HG02571 (cell line): ENCODE measurements around the gene ABHD4.
"Not testable (repeated sequence)": the region's sequence is repeated elsewhere in the genome, so short reads cannot be mapped to it uniquely, and the experiment has no call there.

Experiments
- ATAC-seq: cut with Tn5 transposase; IDR thresholded peaks from one replicate; pipeline ENCODE4 v1.9.1; 2021; ENCODE audit warnings: mild to moderate bottlenecking, moderate library complexity; ENCODE audit not compliant: unreplicated experiment

The ABHD4 gene

DNA sequence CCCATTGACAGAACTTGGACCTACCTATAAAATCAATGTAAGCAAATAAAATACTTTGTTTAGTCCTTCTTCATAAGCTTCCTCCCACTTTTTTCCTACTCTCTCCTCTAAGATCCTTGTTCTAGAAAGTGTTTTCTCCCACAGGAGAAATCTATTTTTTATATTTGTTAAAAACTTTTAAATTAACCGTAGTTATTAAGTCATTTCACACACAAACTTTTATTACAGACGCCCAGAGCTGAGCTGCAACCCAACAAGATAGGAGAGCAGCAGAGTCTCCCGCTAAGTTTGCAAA is 36.8 kb upstream of the ABHD4 start:
- ATAC-seq = no peak

DNA sequence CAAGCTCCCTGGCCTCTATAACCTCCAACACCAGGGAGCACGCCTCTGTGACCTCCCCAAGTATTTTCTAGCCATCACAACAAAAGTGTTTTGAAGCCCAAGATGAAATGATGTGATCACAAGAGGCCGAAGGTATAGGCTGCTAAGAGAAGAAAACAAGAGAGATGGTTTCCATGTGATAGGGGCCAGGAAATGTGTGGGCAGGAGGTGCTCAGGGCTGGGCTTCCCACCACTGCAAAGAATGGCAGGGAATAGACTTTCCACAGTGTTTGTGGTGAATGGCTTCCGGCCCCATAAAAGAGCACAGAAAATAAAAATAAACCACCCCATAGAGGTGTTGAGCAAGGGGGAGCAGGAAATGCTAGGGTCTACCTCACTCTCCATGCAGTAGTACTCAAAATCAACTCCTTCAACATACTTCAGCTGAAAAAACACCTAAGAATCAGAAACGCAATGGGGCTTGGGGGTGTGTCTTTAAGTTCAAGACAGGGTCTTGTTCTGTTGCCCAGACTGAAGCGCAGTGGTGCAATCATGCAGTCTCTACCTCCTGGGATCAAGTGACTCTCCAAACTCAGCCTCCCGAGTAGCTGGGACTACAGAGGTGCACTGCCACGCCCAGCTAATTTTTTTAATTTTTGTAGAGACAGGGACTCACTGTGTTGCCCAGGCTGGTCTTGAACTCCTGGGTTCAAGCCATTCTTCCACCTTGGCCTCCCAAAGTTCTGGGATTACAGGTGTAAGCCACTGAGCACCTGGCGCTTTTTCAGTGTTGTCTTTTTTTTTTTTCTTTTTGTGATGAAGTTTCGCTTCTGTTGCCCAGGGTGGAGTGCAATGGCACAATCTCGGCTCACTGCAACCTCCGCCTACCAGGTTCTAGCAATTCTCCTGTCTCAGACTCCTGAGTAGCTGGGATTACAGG is 36.2 kb upstream of the ABHD4 start:
- ATAC-seq = no peak

DNA sequence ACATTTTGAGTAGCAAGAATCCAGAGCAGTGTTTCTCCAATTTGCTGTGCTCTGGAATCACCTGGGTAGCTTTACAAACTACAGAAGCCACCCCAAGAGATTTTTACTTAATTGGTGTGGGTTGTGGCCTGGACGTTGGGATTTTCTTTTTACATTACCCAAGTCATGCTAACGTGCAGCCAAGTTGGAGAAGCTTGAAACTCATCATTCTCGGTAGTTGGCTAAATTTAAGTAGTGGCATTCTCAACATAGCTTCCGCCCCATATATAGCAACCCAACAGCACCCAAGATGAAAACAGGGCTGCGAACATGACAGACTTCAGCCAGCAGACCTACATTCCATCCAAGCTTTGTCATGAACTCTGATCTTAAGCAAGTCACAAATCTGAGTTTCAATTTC is 34.1 kb upstream of the ABHD4 start:
- ATAC-seq = peak; percentile 38

- ATAC-seq = no peak
Measured at GRCh38 chr14:22564463-22564862, 33.6 kb upstream of the ABHD4 start.

- ATAC-seq = peak; percentile 31
Measured at GRCh38 chr14:22565391-22565945, 32.6 kb upstream of the ABHD4 start.

DNA sequence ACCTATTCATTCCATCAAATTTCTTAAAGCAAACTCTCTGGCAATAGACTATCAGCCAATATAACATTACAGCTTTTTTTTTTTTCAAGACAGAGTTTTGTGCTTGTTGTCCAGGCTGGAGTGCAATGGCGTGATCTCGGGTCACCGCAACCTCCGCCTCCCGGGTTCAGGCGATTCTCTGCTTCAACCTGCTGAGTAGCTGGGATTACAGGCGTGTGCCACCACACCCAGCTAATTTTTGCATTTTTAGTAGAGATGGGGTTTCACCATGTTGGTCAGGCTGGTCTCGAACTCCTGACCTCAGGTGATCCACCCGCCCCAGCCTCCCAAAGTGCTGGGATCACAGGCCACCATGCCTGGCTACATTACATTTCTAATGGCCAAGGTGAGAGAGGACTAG is 31.8 kb upstream of the ABHD4 start:
- ATAC-seq = not testable (repeated sequence)

- no peak for ATAC-seq
Measured at GRCh38 chr14:22566845-22567244, 31.3 kb upstream of the ABHD4 start.

DNA sequence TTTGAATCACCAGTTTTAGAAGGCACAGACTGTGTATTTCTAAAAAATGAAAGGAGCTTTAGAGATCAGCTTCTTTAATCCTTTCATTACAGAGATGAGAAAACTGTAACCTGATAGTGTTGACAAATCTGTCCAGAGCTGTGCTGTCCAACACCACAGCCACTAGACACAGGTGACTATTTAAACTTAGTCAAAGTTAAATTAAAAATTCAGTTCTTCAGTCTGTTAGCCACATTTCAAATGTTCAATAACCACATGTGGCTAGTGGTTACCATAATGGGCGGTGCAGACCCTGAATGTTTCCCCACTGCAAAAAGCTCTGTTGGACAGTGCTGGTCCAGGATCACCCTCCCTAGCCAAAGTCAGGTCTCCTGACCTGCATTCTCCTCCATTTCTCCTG is 30.7 kb upstream of the ABHD4 start:
- ATAC-seq = no peak

DNA sequence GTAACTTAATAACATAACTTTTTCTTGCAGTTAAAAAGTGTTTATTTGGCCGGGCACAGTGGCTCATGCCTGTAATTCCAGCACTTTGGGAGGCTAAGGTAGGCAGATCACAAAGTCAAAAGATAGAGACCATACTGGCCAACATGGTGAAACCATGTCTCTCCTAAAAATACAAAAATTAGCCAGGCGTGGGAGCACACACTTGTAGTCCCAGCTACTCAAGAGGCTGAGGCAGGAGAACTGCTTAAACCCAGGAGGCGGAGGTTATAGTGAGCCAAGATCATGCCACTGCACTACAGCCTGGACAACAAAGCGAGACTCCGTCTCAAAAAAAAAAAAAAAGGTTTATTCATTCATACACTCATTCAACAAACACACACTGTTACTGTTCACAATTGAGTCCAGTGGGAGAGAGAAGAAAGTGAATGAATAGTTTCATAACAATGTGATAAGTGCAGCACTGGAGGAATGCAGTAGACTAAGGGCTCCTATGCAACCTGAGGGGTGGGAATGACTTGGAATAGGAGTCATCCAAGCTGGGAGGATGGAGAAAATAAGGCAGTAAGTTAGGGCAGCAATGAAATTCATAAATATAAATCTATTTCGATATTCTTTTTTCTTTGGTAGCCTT is 28.9 kb upstream of the ABHD4 start:
- no peak for ATAC-seq

GRCh38 chr14:22569737-22570131 is 28.4 kb upstream of the ABHD4 start:
- no peak for ATAC-seq

DNA sequence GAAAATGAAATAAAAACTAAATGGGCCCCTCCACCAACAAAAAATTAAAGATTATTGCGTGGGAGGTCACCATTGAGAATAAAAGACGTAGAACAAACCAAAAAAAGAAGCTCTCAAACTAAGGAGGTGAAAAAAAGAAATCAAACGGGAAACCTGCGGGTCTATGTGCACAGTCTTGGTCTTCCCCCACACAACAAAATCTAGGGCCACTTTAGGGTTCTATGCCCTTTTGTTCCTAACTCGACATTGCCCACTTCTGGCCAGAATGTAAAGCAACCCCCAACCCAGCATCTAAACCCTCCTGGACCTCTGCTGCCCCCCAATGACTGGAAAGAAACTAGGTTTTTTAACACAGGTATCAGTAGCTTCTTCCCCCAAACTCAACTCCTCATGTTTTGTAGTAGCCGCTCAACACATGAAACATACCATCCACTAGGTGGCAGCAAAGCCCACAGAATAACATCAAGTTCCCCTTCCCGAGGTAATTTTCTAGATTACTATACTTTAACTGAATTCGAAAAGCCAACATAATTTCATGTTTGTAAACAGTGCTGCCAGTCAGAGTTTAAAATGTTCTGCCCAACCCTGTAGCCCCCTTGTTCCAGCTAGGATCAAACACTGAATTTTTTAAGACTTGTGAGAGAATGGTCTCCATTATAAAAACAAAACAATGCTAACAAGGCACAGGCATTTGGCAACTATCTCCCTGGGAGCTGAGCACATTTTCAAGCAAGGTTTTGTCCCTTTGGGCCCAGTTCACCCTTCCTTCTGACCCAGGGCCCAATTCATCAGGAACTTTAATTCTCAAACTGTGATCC is 27.8 kb upstream of the ABHD4 start:
- peak; percentile 66 for ATAC-seq

- ATAC-seq = no peak
Measured at GRCh38 chr14:22572562-22573058, 25.5 kb upstream of the ABHD4 start.

GRCh38 chr14:22573804-22574203 is 24.3 kb upstream of the ABHD4 start:
- no peak for ATAC-seq

DNA sequence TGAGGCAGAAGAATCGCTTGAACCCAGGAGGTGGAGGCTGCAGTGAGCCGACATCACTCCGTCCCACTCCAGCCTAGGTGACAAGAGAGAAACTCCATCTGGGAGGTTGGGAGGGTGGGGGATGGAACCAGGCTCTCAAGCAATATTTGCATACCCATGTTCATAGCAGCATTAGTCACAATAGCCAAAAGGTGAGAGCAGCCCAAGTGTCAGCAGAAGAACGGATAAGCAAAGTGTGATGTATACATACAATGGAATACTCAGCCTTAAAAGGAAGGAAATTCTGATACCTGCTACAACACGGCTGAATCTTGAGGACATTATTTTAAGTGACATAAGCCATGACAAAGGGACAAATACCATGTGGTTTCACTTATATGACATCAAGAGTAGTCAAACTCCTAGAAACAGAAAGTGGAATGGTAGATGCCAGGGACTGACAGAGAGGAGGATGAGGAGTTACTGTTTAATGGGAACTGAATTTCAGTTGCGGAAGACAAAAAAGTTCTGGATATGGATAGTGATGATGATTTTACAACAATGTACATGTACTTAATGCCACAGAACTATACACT is 20.7 kb upstream of the ABHD4 start:
- ATAC-seq = no peak

DNA sequence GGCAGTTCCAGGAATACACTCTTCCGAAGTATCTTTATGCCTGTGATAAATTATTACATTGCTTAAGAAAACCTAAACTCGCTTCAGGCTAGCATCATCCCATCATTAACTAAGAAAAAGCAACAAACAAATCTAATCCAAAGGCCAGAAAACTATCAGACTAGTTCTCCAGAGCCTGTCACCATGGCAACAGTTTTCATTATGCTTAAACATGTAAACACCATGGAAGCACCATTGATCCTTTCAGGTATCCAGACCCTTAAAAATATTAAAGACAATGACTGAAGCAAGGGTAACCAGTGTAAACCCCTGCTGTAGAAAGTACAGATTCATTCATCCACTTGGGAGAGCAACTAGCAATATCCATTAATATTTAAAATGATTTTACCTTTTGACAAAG is 18.9 kb upstream of the ABHD4 start:
- no peak for ATAC-seq

DNA sequence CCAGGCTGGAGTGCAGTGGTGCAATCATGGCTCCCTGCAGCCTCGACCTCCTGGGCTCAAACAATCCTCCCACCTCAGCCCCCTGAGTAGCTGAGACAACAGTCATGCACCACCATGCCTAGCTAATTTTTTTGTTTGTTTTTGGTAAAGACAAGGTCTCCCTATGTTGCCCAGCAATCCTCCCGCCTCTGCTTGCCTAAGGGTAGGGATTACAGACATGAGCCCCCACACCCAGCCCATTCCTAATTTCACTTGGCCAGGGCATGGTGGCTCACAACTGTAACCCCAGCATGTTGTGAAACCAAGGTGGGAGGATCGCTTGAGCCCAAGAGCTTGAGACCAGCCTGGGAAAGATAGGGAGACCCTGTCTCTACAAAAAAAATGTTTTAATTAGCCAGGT is 18.2 kb upstream of the ABHD4 start:
- no peak for ATAC-seq

DNA sequence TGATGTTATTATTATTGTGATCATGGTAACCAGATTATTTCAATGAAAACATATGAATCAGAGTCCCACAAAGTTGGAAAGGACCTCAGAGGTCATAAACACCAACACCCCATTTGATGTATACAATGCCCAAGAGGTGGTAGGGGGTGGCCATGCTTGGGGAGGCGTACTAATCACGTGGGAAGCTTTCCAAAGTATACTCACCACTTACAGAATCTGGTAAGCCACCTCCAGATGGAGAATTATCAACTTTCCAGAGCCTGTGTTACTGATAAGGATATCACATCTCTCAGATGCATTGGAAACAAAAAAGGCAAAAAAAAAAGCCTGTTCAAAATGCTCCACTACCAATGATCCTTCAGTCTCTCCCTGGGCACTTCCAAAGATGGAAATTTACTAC is 17.5 kb upstream of the ABHD4 start:
- ATAC-seq = no peak

DNA sequence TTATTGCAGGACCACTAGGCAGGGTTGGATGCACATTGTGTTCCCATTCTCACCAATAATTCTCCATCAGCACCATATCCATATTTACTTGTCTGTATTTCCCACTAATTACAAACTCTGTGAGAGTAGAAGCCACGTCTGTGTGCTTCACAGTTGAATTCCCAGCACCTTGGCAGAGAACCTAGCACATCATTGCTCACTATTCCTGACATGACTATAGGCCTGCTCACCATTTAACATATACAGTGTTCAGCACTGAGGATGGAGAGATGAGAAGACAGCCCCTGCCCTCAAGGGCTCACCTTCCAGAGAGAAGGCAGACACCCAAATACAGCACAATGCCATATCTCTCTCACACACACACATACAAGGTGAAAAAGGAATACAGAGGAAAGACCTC is 14.1 kb upstream of the ABHD4 start:
- no peak for ATAC-seq

DNA sequence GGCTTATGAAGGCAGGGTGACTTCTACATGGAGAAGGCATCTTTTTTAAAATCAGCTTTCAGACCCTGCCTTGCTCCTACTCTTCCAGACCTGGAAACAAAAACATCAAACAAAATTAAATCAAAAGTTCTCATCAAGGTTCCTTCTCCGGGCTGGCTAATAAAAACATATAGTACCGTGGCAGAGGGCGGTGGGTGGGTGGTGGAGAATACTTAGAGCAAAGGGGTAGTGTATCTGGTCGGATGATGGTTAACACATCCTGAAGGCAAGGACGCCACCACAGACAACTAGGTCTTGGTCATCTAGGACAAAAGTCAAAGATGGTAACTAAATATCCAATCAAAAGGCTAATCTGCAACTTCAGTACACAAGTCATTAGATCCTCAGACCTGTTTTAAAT is 10.9 kb upstream of the ABHD4 start:
- ATAC-seq = no peak

DNA sequence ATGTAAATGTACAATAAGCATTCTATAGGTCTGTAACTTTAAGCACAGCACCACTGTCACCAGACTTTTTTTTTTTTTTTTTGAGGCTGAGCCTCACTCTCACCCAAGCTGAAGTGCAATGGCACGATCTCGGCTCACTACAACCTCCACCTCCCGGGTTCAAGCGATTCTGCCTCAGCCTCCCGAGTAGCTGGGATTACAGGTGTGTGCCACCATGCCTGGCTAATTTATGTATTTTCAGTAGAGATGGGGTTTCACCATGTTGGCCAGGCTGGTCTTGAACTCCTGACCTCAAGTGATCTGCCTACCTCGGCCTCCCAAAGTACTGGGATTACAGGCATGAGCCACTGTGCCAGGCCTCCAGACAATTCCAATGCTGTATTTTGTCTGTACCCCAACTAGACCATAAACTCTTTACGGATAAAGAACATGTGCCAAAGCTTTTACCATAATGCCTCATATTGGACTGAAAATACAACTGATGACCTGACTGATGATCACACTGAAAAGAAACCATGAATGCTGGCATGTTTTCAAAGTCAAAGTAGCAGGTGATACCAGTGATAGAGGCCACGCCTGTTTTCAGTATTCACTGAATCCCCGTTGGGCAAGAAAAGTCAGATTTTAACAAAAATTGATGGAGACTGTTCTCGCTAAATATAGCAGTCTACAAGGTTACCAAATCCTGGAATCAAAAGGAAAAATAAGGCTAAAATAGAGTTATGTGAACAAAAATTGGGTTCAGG is 10.2 kb upstream of the ABHD4 start:
- not testable (repeated sequence) for ATAC-seq
